ENCODE results near the gene CTCF. TPM values are rescaled to one million over a fixed set of nuclear protein-coding genes. Genes with fewer than 3 reads are reported as not detected.

The CTCF gene
- total RNA-seq, 5 donors from 2014 or later (not counting 1 experiment from before 2014, with no cell fraction given): 55.3 to 69.0 (median 64.0) TPM

DNA sequence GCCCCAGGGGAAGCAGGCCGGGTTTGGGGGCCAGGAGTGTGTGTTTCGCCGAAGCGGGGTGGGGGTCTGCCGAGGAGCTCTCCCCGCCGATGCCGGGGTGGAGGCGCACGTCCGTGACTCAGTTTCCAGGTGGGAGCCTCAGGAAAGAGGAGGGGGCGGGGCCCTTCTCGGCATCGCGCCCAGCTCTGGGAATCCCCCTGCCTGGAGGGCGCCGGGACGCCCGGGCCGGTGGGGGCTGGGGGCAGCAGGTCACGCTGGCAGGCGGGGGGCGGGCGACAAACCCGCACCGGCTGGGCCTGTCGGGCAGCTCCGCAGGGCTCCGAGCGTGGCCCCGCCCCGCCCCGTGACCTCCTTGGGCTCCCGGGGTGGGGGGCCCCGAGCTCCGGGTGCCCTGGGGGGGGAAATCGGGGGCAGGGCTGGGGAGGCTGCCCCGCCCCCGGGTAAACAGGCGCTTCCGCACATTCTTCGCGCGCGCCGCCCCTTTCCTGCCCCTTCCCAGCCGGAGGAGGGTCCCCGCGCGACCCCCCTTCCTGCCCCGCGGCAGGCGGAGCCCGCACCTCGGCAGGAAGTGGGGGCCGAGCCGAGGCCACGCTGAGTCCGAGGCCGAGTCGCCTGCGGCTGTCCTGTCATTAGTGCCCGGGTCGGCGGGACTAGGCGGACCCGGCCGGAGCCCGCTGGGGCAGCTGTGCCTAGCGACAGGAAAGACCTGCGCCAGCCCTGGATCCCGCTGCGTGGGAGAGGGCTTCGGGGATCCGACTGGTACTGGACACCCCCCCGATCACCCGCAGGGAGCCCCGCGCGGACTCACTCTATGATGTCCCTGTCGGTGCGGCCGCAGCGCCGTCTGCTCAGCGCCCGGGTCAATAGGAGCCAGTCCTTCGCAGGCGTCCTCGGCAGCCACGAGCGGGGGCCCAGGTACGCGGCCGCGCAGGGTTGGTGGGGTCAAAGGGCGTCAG is 24.4 kb upstream of the CTCF start:
- Histone ChIP-seq H3K36me3 (ENCODE audit: control insufficient read depth in 2 of 2, extremely low read depth in 1 of 2, insufficient read depth in 1 of 2, low read length in 1 of 2) (peaks cover 4 to 20% of the 10 kb centered on the region in 2 donors), H3K27me3 (replicated peaks in 1 of 2; ENCODE audit: control insufficient read depth in 2 of 2, extremely low read depth in 1 of 2, insufficient read depth in 2 of 2, low read length in 1 of 2) (peaks cover 0 to 5% of the 10 kb centered on the region in 2 experiments), H3K4me1 (ENCODE audit: control insufficient read depth in 1 of 2, extremely low read depth in 1 of 2, insufficient read depth in 2 of 2, low read length in 2 of 2) (peaks cover 0 to 43% of the 10 kb centered on the region in 2 experiments), H3K9me3 (no peaks in the 10 kb centered on the region), H3K27ac (ENCODE audit: low read length) (peak overlapping the region; percentile 84), H3K4me3 (ENCODE audit: control insufficient read depth in 1 of 2, extremely low read depth in 1 of 2, low read length in 1 of 2) (peak overlapping the region; percentile 61 to 94)
- Mint-ChIP-seq H3K4me3 (peak overlapping the region; percentile 73 to 86 (median 78)), H3K36me3 (peaks cover 9% of the 10 kb centered on the region), H3K4me1 (peaks cover 39 to 63% (median 56%) of the 10 kb centered on the region in 3 donors), H3K9me3 (no peaks in the 10 kb centered on the region), H3K27ac (peak overlapping the region; percentile 39 to 92), H3K27me3 (no peaks in the 10 kb centered on the region)
- WGBS (ENCODE audit: insufficient coverage): 2% methylated on average over 94 of the region's 97 CpGs
- ChIA-PET CTCF (interaction anchor here (0.6 to 3.0 kb wide), 7 partner anchors 9 to 115 kb away, joined by 3 to 21 read pairs (median 3); no protein-coding TSS in a partner anchor), POLR2A (interaction anchor here (0.5 to 0.6 kb wide), 5 partner anchors 16 to 548 kb away, joined by 3 to 5 read pairs (median 3); no protein-coding TSS in a partner anchor)
- DNase-seq (peak; percentile 41 to 84 (median 59)), ATAC-seq (replicated peaks in 1 of 4) (peak; percentile 66 to 74 (median 68))

DNA sequence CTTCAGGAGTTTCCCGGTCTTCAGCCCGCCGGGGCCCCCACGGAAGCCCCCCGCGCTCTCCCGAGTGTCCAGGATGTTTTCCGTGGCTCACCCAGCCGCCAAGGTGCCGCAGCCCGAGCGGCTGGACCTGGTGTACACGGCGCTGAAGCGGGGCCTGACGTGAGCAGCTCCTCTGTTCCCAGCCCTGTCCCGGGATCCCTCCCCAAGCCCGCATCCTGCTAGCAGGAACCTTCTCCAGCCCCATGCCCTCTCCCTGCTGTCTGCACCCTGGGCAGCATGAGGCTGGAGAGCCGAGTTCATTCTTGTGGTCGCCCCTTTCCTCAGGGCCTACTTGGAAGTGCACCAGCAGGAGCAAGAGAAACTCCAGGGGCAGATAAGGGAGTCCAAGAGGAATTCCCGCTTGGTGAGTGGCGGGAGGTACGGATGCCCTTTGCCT is 23.6 kb upstream of the CTCF start:
- Histone ChIP-seq H3K4me1 (ENCODE audit: control insufficient read depth in 1 of 2, extremely low read depth in 1 of 2, insufficient read depth in 2 of 2, low read length in 2 of 2) (peaks cover 0 to 47% of the 10 kb centered on the region in 2 experiments), H3K27me3 (replicated peaks in 1 of 2; ENCODE audit: control insufficient read depth in 2 of 2, extremely low read depth in 1 of 2, insufficient read depth in 2 of 2, low read length in 1 of 2) (peaks cover 0 to 5% of the 10 kb centered on the region in 2 experiments), H3K36me3 (ENCODE audit: control insufficient read depth in 2 of 2, extremely low read depth in 1 of 2, insufficient read depth in 1 of 2, low read length in 1 of 2) (peaks cover 4 to 21% of the 10 kb centered on the region in 2 donors), H3K4me3 (ENCODE audit: control insufficient read depth in 1 of 2, extremely low read depth in 1 of 2, low read length in 1 of 2) (peak overlapping the region; percentile 46 to 94), H3K27ac (ENCODE audit: low read length) (peak overlapping the region; percentile 72), H3K9me3 (no peaks in the 10 kb centered on the region)
- Mint-ChIP-seq H3K36me3 (peaks cover 9% of the 10 kb centered on the region), H3K4me3 (peak overlapping the region; percentile 72 to 77 (median 76)), H3K4me1 (peaks cover 40 to 62% (median 56%) of the 10 kb centered on the region in 3 donors), H3K9me3 (no peaks in the 10 kb centered on the region), H3K27ac (peak overlapping the region; percentile 86 to 92), H3K27me3 (no peaks in the 10 kb centered on the region)
- CTCF ChIA-PET: interaction anchor here (0.6 to 3.0 kb wide), 2 partner anchors 17 to 21 kb away, joined by 3 to 21 read pairs; no protein-coding TSS in a partner anchor
- DNase-seq: no peak
- 78% methylated on average over 13 of the region's 23 CpGs for WGBS (ENCODE audit: insufficient coverage)
- POLR2A ChIA-PET: interaction anchor here in 1 of 2 donors (0.6 kb wide), 1 partner anchor 547 kb away, joined by 3 read pairs; no protein-coding TSS in a partner anchor
- no peak for ATAC-seq (replicated peaks in 1 of 4)

DNA sequence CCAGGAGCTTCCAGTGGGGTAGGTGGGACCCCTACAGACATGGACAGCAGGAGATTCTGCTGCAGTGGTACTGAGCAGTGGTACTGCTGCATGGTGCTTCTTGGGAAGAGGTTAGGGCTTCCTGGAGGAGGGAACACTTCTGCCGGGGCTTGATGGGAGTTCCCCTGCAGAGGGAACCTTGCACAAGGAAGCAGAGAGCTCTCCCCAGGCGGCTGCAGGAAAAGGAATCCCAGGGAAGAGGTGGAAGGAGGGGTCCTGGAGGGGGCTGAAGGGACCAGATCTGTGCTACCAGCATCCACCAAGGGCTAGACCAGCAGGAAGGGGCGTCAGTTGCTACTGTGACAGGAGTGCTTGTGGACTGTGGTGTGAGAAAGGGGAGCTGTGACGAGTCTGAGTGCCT is 23.1 kb upstream of the CTCF start:
- Mint-ChIP-seq H3K4me3 (peak overlapping the region; percentile 72 to 77 (median 76)), H3K9me3 (no peaks in the 10 kb centered on the region), H3K27me3 (no peaks in the 10 kb centered on the region), H3K27ac (peak overlapping the region; percentile 86 to 92), H3K4me1 (peaks cover 44 to 68% (median 59%) of the 10 kb centered on the region in 3 donors), H3K36me3 (peaks cover 9% of the 10 kb centered on the region)
- Histone ChIP-seq H3K4me3 (ENCODE audit: control insufficient read depth in 1 of 2, extremely low read depth in 1 of 2, low read length in 1 of 2) (no peak overlapping the region), H3K27ac (ENCODE audit: low read length) (peak overlapping the region; percentile 72), H3K4me1 (ENCODE audit: control insufficient read depth in 1 of 2, extremely low read depth in 1 of 2, insufficient read depth in 2 of 2, low read length in 2 of 2) (peaks cover 0 to 47% of the 10 kb centered on the region in 2 experiments), H3K27me3 (replicated peaks in 1 of 2; ENCODE audit: control insufficient read depth in 2 of 2, extremely low read depth in 1 of 2, insufficient read depth in 2 of 2, low read length in 1 of 2) (peaks cover 0 to 5% of the 10 kb centered on the region in 2 experiments), H3K36me3 (ENCODE audit: control insufficient read depth in 2 of 2, extremely low read depth in 1 of 2, insufficient read depth in 1 of 2, low read length in 1 of 2) (peaks cover 4 to 21% of the 10 kb centered on the region in 2 donors), H3K9me3 (no peaks in the 10 kb centered on the region)
- WGBS (ENCODE audit: insufficient coverage): 67% methylated on average over 2 of the region's 4 CpGs
- ChIA-PET CTCF (no interaction called here), POLR2A (no interaction called here)
- ATAC-seq (replicated peaks in 1 of 4) (no peak), DNase-seq (no peak)

DNA sequence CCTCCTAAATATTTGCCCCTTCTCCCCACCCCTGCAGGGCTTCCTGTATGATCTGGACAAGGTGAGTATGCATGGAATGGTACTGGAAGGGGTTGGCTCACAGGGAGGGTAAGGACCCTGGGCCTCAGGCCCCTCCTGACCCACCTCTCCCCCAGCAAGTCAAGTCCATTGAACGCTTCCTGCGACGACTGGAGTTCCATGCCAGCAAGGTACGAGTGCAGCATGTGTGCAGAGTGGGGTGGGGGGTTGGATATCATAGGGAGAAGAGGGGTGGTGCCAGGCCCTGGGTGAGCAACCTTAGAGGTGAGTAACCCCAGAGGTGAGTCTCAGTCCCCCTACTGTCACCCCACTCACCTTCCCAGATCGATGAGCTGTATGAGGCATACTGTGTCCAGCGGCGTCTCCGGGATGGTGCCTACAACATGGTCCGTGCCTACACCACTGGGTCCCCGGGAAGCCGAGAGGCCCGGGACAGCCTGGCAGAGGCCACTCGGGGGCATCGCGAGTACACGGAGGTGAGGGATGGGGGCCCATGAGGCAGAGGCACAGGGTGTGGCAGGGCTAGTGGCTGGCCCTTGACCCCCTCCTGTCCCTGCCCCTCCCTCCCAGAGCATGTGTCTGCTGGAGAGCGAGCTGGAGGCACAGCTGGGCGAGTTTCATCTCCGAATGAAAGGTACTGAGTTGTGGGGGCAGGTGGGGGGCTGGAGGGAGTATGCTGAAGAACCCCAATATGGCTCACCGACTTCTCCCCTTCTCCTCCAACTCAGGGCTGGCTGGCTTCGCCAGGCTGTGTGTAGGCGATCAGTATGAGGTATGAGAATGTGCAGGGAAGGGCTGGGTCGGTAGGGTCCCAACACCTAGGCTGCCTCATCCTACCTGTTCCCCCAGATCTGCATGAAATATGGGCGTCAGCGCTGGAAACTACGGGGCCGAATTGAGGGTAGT is 22.4 kb upstream of the CTCF start:
- ChIA-PET CTCF (no interaction called here), POLR2A (no interaction called here)
- Mint-ChIP-seq H3K4me1 (peaks cover 44 to 69% (median 62%) of the 10 kb centered on the region in 3 donors), H3K9me3 (no peaks in the 10 kb centered on the region), H3K27me3 (no peaks in the 10 kb centered on the region), H3K36me3 (peaks cover 9% of the 10 kb centered on the region), H3K4me3 (peak overlapping the region; percentile 72 to 77 (median 76)), H3K27ac (peak overlapping the region; percentile 71 to 92)
- H3K4me1 ChIP-seq (ENCODE audit: control insufficient read depth in 1 of 2, extremely low read depth in 1 of 2, insufficient read depth in 2 of 2, low read length in 2 of 2): peaks cover 0 to 47% of the 10 kb centered on the region in 2 experiments
- no peak overlapping the region for H3K27ac ChIP-seq (ENCODE audit: low read length)
- DNase-seq (no peak), ATAC-seq (replicated peaks in 1 of 4) (no peak)
- WGBS (ENCODE audit: insufficient coverage): 95% methylated on average over 3 of the region's 27 CpGs
- peaks cover 0 to 5% of the 10 kb centered on the region in 2 experiments for H3K27me3 ChIP-seq (replicated peaks in 1 of 2; ENCODE audit: control insufficient read depth in 2 of 2, extremely low read depth in 1 of 2, insufficient read depth in 2 of 2, low read length in 1 of 2)
- H3K4me3 ChIP-seq (ENCODE audit: control insufficient read depth in 1 of 2, extremely low read depth in 1 of 2, low read length in 1 of 2): no peak overlapping the region
- no peaks in the 10 kb centered on the region for H3K9me3 ChIP-seq
- peaks cover 4 to 22% of the 10 kb centered on the region in 2 donors for H3K36me3 ChIP-seq (ENCODE audit: control insufficient read depth in 2 of 2, extremely low read depth in 1 of 2, insufficient read depth in 1 of 2, low read length in 1 of 2)

DNA sequence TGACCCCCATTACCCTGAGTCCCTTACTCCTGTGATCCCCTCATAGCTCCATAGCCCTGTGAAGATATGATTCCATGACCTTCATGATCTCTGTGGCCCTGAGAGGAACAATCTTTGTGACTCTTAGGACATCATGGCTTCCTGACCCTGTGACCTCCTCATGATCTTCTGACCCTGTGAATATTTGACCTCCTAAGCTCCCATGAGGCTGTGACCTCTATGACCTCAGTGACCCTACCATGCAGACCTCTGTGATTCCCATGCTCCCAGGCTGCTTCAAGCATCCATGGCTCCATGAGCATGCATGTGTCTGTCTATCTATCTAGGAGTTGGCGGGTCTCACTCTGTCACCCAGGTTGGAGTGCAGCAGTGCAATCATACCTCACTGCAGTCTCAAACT is 21.6 kb upstream of the CTCF start:
- Mint-ChIP-seq H3K4me1 (peaks cover 44 to 61% (median 55%) of the 10 kb centered on the region in 3 donors), H3K27ac (peak overlapping the region; percentile 60 to 71), H3K9me3 (no peaks in the 10 kb centered on the region), H3K36me3 (peaks cover 9% of the 10 kb centered on the region), H3K27me3 (no peaks in the 10 kb centered on the region), H3K4me3 (peak overlapping the region in 2 of 3 donors; percentile 13 to 20)
- H3K4me1 ChIP-seq (ENCODE audit: control insufficient read depth in 1 of 2, extremely low read depth in 1 of 2, insufficient read depth in 2 of 2, low read length in 2 of 2): peaks cover 0 to 49% of the 10 kb centered on the region in 2 experiments
- 100% methylated on average over 1 of the region's 1 CpG for WGBS (ENCODE audit: insufficient coverage)
- no peak for DNase-seq
- H3K4me3 ChIP-seq (ENCODE audit: control insufficient read depth in 1 of 2, extremely low read depth in 1 of 2, low read length in 1 of 2): no peak overlapping the region
- H3K27me3 ChIP-seq (replicated peaks in 1 of 2; ENCODE audit: control insufficient read depth in 2 of 2, extremely low read depth in 1 of 2, insufficient read depth in 2 of 2, low read length in 1 of 2): peaks cover 0 to 5% of the 10 kb centered on the region in 2 experiments
- ChIA-PET POLR2A (interaction anchor here in 1 of 2 donors (0.6 kb wide), 1 partner anchor 171 kb away, joined by 5 read pairs; no protein-coding TSS in a partner anchor), CTCF (no interaction called here)
- peaks cover 4 to 29% of the 10 kb centered on the region in 2 donors for H3K36me3 ChIP-seq (ENCODE audit: control insufficient read depth in 2 of 2, extremely low read depth in 1 of 2, insufficient read depth in 1 of 2, low read length in 1 of 2)
- no peaks in the 10 kb centered on the region for H3K9me3 ChIP-seq
- H3K27ac ChIP-seq (ENCODE audit: low read length): no peak overlapping the region
- ATAC-seq (replicated peaks in 1 of 4): no peak

Measured in T-cell (primary cell).